Progenitor cell of endocrine pancreas (in vitro differentiated cells): ENCODE data around the gene SMOC2. TPM values are rescaled to one million over a fixed set of nuclear protein-coding genes. Genes with fewer than 3 reads are reported as not detected.

ENCODE experiments used
- DNase-seq: peaks from one replicate; pipeline ENCODE4 v3.0.0; 2021; ENCODE audit warnings: low spot score; ENCODE audit not compliant: unreplicated experiment
- H3K27ac Mint-ChIP-seq: 2 replicates; pipeline ENCODE4 v1.8.0; 2021; ENCODE audit warnings: mild to moderate bottlenecking, moderate library complexity, mixed read lengths
- H3K27me3 Mint-ChIP-seq: 2 replicates; pipeline ENCODE4 v1.8.0; 2021; ENCODE audit warnings: mixed read lengths
- H3K36me3 Mint-ChIP-seq: 2 replicates; pipeline ENCODE4 v1.8.0; 2022; ENCODE audit warnings: mixed read lengths; ENCODE audit not compliant: insufficient read depth
- H3K4me1 Mint-ChIP-seq: 2 replicates; pipeline ENCODE4 v1.8.0; 2021; ENCODE audit warnings: low read depth, mixed read lengths
- H3K4me3 Mint-ChIP-seq: 2 replicates; pipeline ENCODE4 v1.8.0; 2021; ENCODE audit warnings: low read depth, mild to moderate bottlenecking, moderate library complexity, mixed read lengths
- H3K9me3 Mint-ChIP-seq: 2 replicates; pipeline ENCODE4 v1.8.0; 2021; ENCODE audit warnings: low read depth, mixed read lengths
- total RNA-seq: library from RNA; stranded (reverse); gene quantifications from 2 replicates; pipeline ENCODE4 v1.2.1, GENCODE V29; 2021
- TF ChIP-seq, protein P1 (sequence below): fragments of 200-600 bp; sonication (generic); IDR thresholded peaks from one replicate; pipeline ENCODE4 v1.5.0; 2021; ENCODE audit warnings: antibody characterized with exemption, mild to moderate bottlenecking; ENCODE audit not compliant: unreplicated experiment

The SMOC2 gene
- total RNA-seq, 1 donor from 2014 or later = 5.9 TPM

DNA sequence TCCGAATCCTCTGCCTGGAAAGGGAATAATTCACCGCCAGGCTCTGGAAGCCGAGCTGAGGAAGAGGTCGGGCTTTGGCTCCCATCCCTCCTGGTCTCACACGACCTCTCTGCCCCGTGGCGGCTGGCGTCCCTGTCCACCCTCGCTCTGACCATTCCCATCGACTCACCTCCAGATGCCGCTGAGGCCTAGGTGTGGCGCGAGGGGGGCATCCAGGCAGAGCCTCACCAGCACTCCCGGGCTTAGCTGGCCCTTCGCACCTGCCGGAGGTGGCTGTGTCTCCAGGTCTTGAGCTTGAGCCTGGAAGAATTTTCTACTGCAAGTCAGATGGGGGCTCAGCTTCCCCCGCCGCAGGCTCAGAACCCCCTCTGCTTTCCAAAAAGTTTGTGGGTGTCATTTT, 28.5 kb upstream of the SMOC2 start:
- Mint-ChIP-seq H3K9me3 (no peaks in the 10 kb centered on the region), H3K4me1 (peaks cover 2% of the 10 kb centered on the region), H3K4me3 (no peak overlapping the region), H3K27me3 (peaks cover 15% of the 10 kb centered on the region), H3K36me3 (no peaks in the 10 kb centered on the region), H3K27ac (no peak overlapping the region)
- DNase-seq = no peak
- TF ChIP-seq, protein P1, sequence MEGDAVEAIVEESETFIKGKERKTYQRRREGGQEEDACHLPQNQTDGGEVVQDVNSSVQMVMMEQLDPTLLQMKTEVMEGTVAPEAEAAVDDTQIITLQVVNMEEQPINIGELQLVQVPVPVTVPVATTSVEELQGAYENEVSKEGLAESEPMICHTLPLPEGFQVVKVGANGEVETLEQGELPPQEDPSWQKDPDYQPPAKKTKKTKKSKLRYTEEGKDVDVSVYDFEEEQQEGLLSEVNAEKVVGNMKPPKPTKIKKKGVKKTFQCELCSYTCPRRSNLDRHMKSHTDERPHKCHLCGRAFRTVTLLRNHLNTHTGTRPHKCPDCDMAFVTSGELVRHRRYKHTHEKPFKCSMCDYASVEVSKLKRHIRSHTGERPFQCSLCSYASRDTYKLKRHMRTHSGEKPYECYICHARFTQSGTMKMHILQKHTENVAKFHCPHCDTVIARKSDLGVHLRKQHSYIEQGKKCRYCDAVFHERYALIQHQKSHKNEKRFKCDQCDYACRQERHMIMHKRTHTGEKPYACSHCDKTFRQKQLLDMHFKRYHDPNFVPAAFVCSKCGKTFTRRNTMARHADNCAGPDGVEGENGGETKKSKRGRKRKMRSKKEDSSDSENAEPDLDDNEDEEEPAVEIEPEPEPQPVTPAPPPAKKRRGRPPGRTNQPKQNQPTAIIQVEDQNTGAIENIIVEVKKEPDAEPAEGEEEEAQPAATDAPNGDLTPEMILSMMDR = no peak

DNA sequence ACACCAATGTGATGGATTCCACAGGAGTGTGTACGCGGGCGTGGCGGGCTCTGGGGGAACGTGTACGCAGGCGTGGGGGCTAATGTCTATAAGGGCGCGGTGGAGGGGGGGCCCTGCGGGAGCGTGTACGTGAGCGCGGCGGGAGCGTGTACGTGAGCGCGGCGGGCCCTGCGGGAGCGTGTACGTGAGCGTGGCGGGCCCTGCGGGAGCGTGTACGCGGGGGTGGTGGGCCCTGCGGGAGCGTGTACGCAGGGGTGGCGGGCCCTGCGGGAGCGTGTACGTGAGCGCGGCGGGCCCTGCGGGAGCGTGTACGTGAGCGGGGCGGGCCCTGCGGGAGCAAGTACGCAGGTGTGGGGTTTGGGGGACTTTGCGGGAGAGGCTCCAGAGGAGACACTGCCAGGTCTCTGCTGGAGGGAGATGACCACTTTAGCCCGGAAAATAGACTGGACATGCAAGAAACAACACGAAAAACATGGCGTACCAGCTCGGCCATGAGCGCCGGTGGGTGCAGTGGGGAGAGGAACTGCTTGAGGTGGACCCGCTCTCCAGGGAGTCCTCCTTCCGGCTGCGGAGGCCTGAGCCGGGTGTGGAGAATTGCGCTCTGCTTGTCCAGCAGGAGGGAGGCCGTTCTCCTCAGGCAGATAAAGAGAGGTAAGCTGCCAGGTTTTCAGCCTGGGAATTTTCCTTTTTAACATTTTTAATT, 27.8 kb upstream of the SMOC2 start:
- Mint-ChIP-seq H3K9me3 (no peaks in the 10 kb centered on the region), H3K27me3 (peaks cover 16% of the 10 kb centered on the region)

DNA sequence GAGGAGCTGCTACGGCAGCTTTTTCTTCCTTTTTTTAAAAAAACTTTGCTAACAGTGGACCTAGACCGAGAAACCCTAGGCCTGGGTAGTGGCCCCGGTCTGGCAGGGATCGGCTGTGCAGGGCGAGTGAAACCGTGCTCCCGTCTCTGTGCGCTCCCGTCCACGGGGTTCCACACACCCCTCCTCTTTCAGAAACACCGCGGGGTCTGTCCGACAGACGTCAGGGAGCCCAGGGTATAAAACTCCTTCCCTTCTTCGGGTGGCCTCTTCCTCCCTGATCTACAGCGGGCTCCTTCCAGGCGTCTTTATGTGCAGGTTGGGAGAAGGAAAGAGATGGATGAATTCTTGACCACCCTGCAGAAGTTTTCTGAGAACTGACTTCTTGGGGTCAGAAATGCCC, 27.1 kb upstream of the SMOC2 start:
- TF ChIP-seq, protein P1 = no peak
- peaks cover 22% of the 10 kb centered on the region for H3K27me3 Mint-ChIP-seq
- peaks cover 2% of the 10 kb centered on the region for H3K4me1 Mint-ChIP-seq
- H3K9me3 Mint-ChIP-seq = no peaks in the 10 kb centered on the region
- H3K27ac Mint-ChIP-seq = no peak overlapping the region
- H3K36me3 Mint-ChIP-seq = no peaks in the 10 kb centered on the region
- no peak for DNase-seq
- H3K4me3 Mint-ChIP-seq = no peak overlapping the region

More for the DNA sequence above, 27.8 kb upstream of the SMOC2 start:
- H3K4me1 Mint-ChIP-seq = peaks cover 2% of the 10 kb centered on the region
- no peak overlapping the region for H3K4me3 Mint-ChIP-seq
- H3K36me3 Mint-ChIP-seq = no peaks in the 10 kb centered on the region
- no peak for DNase-seq
- TF ChIP-seq, protein P1 = no peak
- no peak overlapping the region for H3K27ac Mint-ChIP-seq

DNA sequence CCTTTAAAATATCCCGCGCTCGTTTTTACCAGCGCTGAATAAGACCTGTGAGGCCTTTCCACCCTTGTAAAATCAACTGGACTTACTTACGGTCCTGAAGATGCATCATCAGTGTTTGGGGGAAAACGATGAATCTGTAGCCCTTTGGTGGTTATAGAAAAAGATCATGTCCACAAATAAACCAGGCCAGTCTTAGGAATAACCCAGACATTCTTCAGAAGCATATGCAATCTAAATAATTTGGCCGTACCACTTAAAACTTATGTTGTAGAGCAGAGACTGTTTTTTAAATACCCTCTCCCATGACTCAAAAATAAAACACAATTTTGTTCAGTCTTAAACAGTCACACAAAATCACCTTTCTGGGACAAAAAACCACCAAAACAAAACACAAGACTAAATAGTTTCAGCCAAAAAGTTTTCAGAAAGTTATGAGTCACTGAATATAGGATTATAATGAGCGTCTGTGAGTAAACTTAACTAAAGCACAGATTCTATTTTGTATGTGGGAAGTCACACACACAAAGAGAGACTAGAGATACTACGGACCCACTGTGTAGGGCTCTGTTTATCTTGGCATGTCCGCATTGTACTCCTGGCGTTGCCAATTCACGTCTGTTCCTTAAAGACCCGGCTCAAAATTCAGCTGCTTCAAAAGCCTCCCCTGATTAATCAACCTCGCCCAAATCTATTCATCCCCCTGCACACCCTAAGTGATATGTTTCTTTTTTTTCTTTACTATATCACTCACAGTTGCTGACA, 26.5 kb upstream of the SMOC2 start:
- DNase-seq = no peak
- Mint-ChIP-seq H3K9me3 (no peaks in the 10 kb centered on the region), H3K4me1 (peaks cover 2% of the 10 kb centered on the region), H3K4me3 (no peak overlapping the region), H3K36me3 (no peaks in the 10 kb centered on the region), H3K27ac (no peak overlapping the region), H3K27me3 (peaks cover 26% of the 10 kb centered on the region)
- TF ChIP-seq, protein P1 = no peak

DNA sequence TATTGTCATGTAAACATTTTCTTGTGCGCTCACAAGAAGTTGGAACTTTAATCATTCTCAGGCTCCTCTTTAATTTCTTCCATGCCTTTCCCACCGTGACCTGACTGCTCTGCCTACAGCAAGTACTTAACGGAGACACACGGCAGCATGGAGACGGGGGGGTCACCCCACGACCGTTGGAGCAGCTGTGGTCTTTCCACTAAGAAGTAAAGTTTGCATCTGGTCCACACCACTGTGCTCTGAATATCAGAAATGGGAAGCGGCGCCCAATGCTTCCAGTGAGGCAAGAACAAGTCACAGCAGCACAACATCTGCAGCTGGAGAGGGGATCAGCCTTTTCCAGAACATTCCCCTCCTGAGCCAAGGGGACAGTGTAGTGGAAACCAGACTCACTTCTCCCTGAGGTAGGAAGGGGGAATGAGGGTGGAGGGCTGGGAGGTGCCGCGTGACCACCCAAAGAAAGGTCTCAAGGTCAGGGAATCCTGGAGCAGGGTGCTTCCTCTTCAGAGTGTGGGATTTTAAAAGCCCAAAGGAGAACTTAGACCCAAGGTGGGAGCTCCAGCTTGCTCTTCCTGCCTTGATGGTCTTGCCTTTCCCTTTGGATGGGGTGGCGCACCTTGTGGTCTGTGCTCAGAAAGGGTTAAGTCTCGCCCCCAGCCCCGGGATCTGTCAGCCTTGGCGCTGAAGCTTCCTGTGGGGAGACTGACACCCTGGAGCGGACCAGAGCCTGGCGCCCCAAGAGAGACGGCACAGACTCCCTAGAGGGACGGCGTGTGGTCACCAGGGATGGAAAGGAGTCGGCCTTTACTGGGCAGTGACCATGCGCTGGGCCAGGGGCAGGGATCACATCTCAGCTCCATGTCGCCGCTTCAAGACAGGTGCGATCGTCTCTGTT, 25.6 kb upstream of the SMOC2 start:
- no peak for DNase-seq
- Mint-ChIP-seq H3K9me3 (no peaks in the 10 kb centered on the region), H3K4me3 (no peak overlapping the region), H3K27me3 (peaks cover 30% of the 10 kb centered on the region), H3K27ac (no peak overlapping the region), H3K4me1 (peaks cover 2% of the 10 kb centered on the region), H3K36me3 (no peaks in the 10 kb centered on the region)
- TF ChIP-seq, protein P1 = no peak
